GM18526 (cell line): ENCODE data around the gene YIPF5.

Experiments used
- POLR2A ChIP-seq: IDR thresholded peaks from 3 replicates; pipeline ENCODE4 v1.6.1; 2011; ENCODE audit not compliant: insufficient read length; ENCODE audit errors: extremely low read depth

Gene YIPF5

GRCh38 chr5:144142824-144143162 is 27.7 kb downstream of the YIPF5 start:
- TF ChIP-seq POLR2A = no peak

DNA sequence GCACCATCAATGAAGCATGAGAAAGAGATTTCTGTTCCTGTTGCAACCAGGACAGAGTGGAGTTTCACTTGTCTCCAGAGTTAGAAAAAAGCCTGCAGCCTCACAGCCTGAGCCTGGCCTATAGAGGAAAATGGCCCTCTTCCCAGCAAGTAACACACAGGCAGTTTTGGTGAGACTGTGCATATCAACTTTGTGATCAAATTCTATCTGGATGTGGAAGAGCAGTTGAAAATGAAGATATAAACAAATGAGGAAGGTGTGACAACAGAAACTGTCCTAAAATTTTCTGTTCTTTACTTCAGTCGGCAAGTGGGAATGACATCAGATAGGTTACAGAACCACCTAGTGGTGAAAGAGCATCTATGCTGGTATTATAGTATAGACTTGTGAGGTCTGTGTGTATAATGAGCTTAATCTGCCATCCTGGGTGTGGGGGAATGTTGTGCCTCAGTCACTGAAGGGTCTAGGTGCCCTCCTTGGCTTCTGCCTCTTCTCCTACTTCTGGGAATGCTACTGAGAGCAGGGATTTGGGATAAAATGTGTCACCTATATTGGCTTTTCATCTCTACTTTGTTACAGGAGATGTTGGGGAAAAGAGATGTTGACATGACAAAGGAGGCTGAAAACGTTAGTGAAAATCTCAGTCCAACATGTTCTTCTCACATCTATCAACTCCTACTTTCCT is 28.2 kb downstream of the YIPF5 start:
- no peak for TF ChIP-seq POLR2A

DNA sequence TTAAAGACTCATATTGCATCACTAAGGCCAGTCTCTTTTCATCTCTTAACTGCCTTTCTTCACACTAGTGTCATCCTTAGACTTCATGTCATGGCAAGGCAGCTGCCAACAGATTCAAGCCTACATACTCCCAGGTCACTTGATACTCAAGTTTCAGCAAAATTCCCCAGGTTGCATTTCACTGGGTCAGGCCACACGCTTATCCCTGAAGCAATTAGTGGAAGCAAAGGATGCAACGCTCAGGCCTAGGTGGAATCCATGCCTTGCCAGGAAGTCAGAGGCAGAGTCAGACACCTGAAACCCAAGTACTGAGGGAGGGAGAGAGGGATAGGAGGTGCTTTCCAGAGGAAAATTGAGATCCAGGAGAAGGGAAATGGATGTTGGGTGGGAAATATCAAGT is 28.9 kb downstream of the YIPF5 start:
- TF ChIP-seq POLR2A = no peak

DNA sequence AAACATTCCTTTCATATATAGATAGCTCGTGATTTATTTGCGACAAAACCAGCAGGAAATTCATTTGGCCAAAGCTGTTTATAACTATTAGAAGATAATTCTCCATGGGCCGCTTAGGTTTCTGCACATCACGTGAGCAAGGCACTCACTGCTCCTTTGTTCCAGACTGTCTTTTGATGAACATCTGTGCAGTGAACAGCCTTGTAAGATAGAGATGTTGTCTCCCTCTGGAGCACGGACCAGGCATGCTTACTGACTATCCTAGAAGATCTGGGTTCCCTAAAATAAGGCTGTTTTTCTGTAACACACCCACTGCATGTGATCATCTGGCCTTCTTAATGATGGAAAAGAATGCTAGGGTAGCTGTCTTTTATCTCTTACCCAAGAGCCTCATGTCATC is 30.9 kb downstream of the YIPF5 start:
- no peak for TF ChIP-seq POLR2A

- no peak for TF ChIP-seq POLR2A
Observed at GRCh38 chr5:144135113-144135762, 35.2 kb downstream of the YIPF5 start.

DNA sequence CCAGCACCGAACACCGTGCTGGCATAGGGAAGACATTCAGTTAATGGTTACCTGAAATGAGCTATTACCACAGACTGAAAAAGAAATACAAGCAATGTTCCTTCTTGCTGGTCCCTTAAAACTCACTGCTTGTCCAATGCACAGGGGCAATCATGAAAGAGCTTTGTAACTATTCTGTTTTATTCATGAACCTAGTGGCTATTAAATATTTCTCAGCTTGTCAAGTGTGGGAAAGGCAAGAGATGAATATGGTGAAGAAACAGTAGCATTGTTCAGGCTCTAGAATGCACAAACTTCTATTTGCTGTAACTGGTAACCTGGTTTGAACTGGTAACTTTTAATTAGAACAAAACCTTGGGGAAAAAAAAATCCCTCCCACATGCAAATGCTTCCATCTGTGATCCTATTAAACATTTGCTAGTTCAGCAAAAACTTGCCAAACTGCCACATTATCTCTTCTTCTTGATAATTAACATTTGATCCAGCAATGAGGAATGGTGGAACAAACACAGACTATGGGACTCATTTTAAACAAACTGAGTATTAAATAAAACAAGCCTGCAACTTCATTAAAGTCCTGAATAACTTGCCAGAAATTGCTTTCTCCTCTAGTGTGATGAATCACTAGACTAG is 36.1 kb downstream of the YIPF5 start:
- no peak for TF ChIP-seq POLR2A

DNA sequence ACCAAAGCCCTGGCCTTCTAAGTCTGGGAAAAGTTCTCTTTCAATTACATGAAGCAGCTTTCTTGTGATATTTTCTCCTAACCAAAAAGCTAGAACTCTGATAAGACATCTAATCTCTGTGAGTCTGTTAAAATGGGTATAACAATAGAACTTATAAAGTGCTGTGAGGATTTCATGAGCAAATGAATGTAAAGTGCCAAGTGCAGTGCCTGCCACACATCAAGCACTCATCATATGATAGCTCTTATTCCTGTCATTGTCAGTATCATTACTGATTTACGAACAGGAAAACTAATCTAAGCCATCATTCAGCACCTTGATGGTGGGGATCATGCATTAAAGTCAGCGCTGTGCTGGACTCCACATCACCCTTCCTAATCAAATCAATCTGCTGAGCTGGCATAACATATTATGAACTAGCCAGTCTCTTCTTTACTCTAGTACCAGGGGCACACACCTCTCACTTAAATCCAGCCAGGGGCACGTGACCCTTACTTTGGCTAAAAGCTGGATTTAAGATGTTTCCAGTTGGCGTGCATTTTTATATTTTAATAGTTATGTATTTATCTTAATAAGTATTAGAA is 37.3 kb downstream of the YIPF5 start:
- no peak for TF ChIP-seq POLR2A

DNA sequence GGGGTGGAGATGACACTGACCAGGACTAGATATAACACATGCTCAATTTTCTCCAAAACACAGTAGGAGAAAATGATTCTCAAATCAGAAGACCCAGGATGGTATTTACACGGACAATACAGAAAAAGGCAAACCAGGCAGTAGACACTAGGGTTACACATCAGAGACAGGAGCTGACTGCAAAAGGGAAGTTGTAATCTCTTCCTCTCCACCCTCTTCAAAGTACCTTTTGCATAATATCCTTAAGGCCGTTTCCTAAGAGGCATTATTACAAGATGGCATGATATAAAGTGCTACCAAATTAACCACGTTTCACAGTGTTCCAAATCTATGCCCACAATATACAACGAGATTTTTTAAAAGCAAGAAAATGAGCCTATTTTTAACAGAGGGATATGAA is 39.2 kb downstream of the YIPF5 start:
- no peak for TF ChIP-seq POLR2A

- no peak for TF ChIP-seq POLR2A
Observed at GRCh38 chr5:144130306-144130705, 40.2 kb downstream of the YIPF5 start.

GRCh38 chr5:144128844-144129243 is 41.6 kb downstream of the YIPF5 start:
- TF ChIP-seq POLR2A = no peak

DNA sequence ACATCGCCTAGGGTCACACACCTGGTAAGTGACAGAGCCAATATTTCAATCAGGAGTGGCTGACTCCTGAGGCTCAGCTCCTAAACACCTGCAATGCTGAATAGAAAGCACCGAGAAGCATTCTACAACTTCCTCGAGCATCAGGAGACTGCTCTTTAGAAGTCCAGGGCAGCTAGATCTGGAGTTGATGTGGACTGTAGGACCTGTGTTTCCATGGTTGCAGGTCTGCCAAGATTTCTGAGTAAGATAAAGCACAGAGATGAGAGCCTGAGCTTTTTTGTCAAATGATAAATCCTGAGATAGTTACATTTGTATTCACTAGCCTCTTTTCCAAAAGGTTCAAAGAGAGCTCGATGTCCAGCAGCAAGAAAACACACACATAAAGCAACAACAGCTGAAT is 43.8 kb downstream of the YIPF5 start:
- TF ChIP-seq POLR2A = no peak

- no peak for TF ChIP-seq POLR2A
Observed at GRCh38 chr5:144125163-144125726, 45.2 kb downstream of the YIPF5 start.

- TF ChIP-seq POLR2A = no peak
Observed at GRCh38 chr5:144122641-144123040, 47.8 kb downstream of the YIPF5 start.

DNA sequence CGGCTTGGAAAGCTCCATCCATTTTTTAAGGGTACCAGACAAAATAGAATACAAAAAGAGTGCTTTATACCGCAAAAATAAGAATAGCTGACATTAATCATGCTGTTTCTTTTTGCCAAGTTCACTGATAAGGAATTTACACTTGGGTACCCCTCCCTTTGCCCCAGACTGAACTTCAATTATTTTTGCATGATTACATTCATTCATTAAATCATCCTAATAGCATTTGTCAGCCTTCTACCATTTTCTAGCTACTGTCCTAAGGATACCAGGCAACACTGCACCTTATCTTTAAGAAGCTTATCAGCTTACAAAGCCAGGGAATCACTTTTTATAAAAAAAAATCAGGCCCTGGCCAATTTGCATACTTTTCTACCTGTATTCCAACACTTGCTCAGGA is 48.4 kb downstream of the YIPF5 start:
- no peak for TF ChIP-seq POLR2A

DNA sequence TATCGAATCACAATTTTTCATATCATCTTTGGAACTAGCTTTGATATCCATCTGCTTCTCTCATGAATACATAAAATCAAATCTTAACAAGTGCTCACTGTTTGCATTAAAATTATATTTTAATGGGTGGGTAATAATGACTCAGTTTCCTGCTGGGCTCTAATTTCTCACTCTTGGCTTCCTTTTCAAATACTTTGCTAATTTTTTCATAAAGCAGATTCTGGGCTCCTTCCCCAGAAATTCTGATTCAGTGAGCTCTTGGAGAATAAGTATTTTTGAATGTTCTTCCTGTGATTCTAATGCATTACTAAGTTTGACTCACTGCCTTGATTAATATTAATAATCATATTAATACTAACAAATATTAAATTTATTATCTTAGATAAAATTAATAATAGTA is 48.9 kb downstream of the YIPF5 start:
- TF ChIP-seq POLR2A = no peak

DNA sequence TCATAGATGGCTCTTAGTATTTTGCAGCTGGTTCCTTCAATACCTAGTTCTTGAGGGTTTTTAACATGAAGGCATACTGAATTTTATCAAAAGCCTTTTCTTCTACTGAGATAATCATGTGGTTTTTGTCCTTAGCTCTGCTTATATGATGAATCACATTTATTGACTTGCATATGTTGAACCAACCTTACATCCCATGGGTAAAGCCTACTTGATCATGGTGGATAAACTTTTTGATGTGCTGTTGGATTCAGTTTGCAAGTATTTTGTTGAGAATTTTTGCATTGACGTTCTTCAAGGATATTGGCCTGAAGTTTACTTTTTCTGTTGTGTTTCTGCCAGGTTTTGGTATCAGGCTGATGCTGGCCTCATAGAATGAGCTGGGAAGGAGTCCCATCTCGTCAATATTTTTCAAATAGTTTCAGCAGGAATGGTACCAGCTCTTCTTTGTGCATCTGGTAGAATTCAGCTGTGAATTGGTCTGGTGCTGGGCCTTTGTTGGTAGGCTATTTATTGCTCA is 49.7 kb downstream of the YIPF5 start:
- TF ChIP-seq POLR2A = no peak
